Loucy (cell line): ENCODE results near the gene FZD2.

Source experiments
- EZH2phosphoT487 ChIP-seq: fragments of 200-600 bp; IDR thresholded peaks from 2 replicates; pipeline ENCODE4 v1.6.1; 2018; ENCODE audit warnings: antibody characterized with exemption, mild to moderate bottlenecking, moderate library complexity, borderline replicate concordance
- TF ChIP-seq, protein P1 (sequence below): fragments of 200-600 bp; sonication (generic); conservative IDR thresholded peaks from 2 replicates; pipeline ENCODE4 v1.5.1; 2014; ENCODE audit warnings: mild to moderate bottlenecking, antibody characterized with exemption, low read length

DNA sequence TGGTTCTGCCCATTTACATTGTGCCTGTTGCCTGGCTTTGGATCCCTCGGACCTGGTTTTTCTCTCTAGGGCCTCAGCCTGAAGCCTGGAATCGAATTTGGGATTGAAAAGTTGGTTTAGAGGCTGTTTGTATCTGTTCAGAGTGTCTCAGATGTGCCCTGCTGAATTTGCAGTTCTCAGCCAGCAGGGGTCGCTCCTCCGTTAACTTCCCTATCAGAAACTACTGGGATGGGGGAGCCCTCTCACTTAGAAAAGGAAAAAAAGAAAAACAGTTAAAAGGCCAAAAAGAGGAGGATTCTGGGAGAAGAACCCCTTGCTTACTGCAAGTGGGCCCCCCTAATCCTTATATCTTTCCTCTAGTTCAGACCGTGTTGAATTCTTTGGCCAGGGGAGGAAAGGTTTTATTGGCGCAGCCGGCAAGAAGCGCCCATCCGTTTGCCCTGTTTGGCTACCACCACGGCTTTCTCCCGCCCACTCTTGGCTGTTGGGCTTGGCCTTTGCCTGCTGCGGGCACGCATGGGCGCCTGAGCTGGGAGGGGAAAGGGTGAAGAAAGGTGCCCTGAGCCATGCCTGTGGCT, 8.7 kb downstream of the FZD2 start:
- TF ChIP-seq, protein P1, sequence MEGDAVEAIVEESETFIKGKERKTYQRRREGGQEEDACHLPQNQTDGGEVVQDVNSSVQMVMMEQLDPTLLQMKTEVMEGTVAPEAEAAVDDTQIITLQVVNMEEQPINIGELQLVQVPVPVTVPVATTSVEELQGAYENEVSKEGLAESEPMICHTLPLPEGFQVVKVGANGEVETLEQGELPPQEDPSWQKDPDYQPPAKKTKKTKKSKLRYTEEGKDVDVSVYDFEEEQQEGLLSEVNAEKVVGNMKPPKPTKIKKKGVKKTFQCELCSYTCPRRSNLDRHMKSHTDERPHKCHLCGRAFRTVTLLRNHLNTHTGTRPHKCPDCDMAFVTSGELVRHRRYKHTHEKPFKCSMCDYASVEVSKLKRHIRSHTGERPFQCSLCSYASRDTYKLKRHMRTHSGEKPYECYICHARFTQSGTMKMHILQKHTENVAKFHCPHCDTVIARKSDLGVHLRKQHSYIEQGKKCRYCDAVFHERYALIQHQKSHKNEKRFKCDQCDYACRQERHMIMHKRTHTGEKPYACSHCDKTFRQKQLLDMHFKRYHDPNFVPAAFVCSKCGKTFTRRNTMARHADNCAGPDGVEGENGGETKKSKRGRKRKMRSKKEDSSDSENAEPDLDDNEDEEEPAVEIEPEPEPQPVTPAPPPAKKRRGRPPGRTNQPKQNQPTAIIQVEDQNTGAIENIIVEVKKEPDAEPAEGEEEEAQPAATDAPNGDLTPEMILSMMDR: peak; percentile 54
- TF ChIP-seq EZH2phosphoT487: no peak
